ENCODE results near the gene SYNC. TPM values are rescaled to one million over a fixed set of nuclear protein-coding genes. Genes with fewer than 3 reads are reported as not detected.

SYNC gene
- total and polyA plus RNA-seq, 10 of the 15 experiments (the other 5 are each of a cell fraction or from before 2014, with no cell fraction given): 0.04 to 0.12 (median 0.05) TPM; not detected in 7

DNA sequence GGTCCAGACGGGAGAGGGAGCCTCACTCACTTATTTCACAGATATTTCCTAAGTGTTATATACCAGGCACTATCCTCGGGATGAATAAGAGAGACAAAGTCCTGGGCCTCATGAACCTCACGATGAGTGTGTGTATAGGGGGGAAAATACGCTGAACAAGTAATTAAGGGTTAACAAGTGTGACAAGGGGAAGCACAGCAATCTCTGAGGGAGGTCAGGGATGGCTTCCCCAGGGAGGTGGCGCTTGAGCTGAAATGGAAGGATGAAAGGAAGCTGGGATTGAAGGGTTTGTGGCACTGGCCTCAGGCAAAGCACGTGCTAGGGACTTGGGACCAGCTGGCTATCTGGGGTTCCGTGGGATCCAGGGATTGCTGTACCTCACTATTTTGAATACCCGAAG, 46.4 kb upstream of the SYNC start (continued):
- TF ChIP-seq ZBTB11 (CRISPR knock-in tag; IDR thresholded peaks at IDR 0.05): no peak
- TF ChIP-seq POU2F2 (IDR thresholded peaks at IDR 0.05; ENCODE audit: borderline replicate concordance, low read depth, low read length): no peak
- TF ChIP-seq FOXM1 (IDR thresholded peaks at IDR 0.05; ENCODE audit: low read depth, low read length): no peak
- no peak for TF ChIP-seq NR2F1 (conservative IDR thresholded peaks at IDR 0.05)
- no peak for TF ChIP-seq SP1 (IDR thresholded peaks at IDR 0.05; ENCODE audit: low read depth, low read length)
- no peak for TF ChIP-seq MTA3 (IDR thresholded peaks at IDR 0.05; ENCODE audit: borderline replicate concordance, low read length)

DNA sequence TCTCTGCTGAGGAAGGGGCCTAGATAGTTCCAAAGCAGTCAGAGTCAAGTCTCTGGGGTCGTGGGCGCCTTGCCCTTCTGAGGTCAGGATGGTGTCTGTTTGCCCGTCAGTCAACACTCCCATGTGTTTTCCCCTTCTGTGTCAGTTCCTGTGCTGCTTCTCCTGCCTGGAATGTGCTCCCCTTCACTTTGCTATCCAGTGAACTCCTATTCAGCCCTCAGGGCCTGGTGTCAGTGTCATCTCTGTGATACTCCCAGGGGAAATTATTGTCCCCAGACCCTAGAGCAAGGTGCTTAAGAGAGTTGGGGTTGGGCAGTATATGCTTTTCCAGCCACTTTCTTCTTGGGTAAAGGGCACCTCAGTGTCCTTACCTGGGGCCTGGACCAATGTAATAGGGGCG, 45.8 kb upstream of the SYNC start:
- CTCF ChIA-PET: interaction anchor here (0.8 to 1.5 kb wide), 2 partner anchors 13 to 124 kb away, joined by 3 to 7 read pairs; no protein-coding TSS in a partner anchor
- FAIRE-seq: no peak
- RAD21 ChIA-PET (ENCODE audit: unreplicated experiment): no interaction called here
- TF ChIP-seq, protein P1, sequence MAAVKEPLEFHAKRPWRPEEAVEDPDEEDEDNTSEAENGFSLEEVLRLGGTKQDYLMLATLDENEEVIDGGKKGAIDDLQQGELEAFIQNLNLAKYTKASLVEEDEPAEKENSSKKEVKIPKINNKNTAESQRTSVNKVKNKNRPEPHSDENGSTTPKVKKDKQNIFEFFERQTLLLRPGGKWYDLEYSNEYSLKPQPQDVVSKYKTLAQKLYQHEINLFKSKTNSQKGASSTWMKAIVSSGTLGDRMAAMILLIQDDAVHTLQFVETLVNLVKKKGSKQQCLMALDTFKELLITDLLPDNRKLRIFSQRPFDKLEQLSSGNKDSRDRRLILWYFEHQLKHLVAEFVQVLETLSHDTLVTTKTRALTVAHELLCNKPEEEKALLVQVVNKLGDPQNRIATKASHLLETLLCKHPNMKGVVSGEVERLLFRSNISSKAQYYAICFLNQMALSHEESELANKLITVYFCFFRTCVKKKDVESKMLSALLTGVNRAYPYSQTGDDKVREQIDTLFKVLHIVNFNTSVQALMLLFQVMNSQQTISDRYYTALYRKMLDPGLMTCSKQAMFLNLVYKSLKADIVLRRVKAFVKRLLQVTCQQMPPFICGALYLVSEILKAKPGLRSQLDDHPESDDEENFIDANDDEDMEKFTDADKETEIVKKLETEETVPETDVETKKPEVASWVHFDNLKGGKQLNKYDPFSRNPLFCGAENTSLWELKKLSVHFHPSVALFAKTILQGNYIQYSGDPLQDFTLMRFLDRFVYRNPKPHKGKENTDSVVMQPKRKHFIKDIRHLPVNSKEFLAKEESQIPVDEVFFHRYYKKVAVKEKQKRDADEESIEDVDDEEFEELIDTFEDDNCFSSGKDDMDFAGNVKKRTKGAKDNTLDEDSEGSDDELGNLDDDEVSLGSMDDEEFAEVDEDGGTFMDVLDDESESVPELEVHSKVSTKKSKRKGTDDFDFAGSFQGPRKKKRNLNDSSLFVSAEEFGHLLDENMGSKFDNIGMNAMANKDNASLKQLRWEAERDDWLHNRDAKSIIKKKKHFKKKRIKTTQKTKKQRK (IDR thresholded peaks at IDR 0.05; ENCODE audit: low read depth, low read length): no peak
- no peak for TF ChIP-seq ATF7 (IDR thresholded peaks at IDR 0.05; ENCODE audit: low read depth)
- no peak for TF ChIP-seq E2F4 (IDR thresholded peaks at IDR 0.05; ENCODE audit: low read depth, low read length)
- no peak for TF ChIP-seq TCF12 (IDR thresholded peaks at IDR 0.05; ENCODE audit: low read depth, low read length)
- no peak for TF ChIP-seq ZNF274 (IDR thresholded peaks at IDR 0.05; ENCODE audit: insufficient read depth, insufficient read length)
- TF ChIP-seq, protein P2, sequence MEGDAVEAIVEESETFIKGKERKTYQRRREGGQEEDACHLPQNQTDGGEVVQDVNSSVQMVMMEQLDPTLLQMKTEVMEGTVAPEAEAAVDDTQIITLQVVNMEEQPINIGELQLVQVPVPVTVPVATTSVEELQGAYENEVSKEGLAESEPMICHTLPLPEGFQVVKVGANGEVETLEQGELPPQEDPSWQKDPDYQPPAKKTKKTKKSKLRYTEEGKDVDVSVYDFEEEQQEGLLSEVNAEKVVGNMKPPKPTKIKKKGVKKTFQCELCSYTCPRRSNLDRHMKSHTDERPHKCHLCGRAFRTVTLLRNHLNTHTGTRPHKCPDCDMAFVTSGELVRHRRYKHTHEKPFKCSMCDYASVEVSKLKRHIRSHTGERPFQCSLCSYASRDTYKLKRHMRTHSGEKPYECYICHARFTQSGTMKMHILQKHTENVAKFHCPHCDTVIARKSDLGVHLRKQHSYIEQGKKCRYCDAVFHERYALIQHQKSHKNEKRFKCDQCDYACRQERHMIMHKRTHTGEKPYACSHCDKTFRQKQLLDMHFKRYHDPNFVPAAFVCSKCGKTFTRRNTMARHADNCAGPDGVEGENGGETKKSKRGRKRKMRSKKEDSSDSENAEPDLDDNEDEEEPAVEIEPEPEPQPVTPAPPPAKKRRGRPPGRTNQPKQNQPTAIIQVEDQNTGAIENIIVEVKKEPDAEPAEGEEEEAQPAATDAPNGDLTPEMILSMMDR (IDR thresholded peaks at IDR 0.05 in 2 of 3, conservative IDR thresholded peaks at IDR 0.05 in 1 of 3; ENCODE audit: control insufficient read depth in 2 of 3, extremely low read depth in 1 of 3, insufficient read depth in 1 of 3, low read depth in 3 of 3, low read length in 3 of 3): no peak
- TF ChIP-seq ASH2L (IDR thresholded peaks at IDR 0.05; ENCODE audit: borderline replicate concordance, low read depth): no peak
- TF ChIP-seq MXI1 (IDR thresholded peaks at IDR 0.05; ENCODE audit: low read depth, low read length): no peak

More for the DNA sequence above, 45.8 kb upstream of the SYNC start:
- no peak overlapping the region for H2AFZ ChIP-seq (ENCODE audit: control insufficient read depth, low read depth, low read length)
- no peak overlapping the region for H3K9ac ChIP-seq (ENCODE audit: control insufficient read depth, insufficient read depth, low read length)
- no peaks in the 10 kb centered on the region for H4K20me1 ChIP-seq (ENCODE audit: control insufficient read depth, insufficient read depth)
- no TSS peak for BruUV-seq (replicated peaks)
- in situ Hi-C loops (cut with MboI): no loop called here
- ChIA-PET SMC1A (ENCODE audit: uncharacterized antibody, unreplicated experiment) (interaction anchor here (1.5 kb wide), 1 partner anchor 26 kb away, joined by 4 read pairs; no protein-coding TSS in a partner anchor), POLR2A (no interaction called here)
- intact Hi-C loops (cut with micrococcal nuclease; ENCODE audit: unreplicated experiment): no loop called here
- H3K27me3 ChIP-seq (replicated peaks in 1 of 2; ENCODE audit: control insufficient read depth in 2 of 2, insufficient read depth in 2 of 2, low read length in 1 of 2): peaks cover 0 to 1% of the 10 kb centered on the region in 2 experiments; a peak in 1 of 4 replicates
- no peak overlapping the region for H3K27ac ChIP-seq (ENCODE audit: control insufficient read depth, insufficient read depth)
- H3K79me2 ChIP-seq (ENCODE audit: control insufficient read depth, insufficient read depth, low read length): no peaks in the 10 kb centered on the region
- H3K36me3 ChIP-seq (ENCODE audit: control insufficient read depth in 2 of 2, insufficient read depth in 2 of 2, low read length in 1 of 2): no peaks in the 10 kb centered on the region
- 22% methylated on average over 4 of the region's 4 CpGs for WGBS (ENCODE audit: insufficient coverage, insufficient replicate concordance, low lambda C conversion rate, missing lambda C conversion rate)
- DNase-seq (ENCODE audit: low read depth, low spot score) (no peak), ATAC-seq (no peak)
- H3K4me1 ChIP-seq (ENCODE audit: control insufficient read depth, insufficient read depth, low read length): peaks cover under 1% of the 10 kb centered on the region
- no peak overlapping the region for H3K4me3 ChIP-seq
- no peak overlapping the region for H3K4me2 ChIP-seq (ENCODE audit: control insufficient read depth, insufficient read depth)
- no peaks in the 10 kb centered on the region for H3K9me3 ChIP-seq (replicated peaks; ENCODE audit: control insufficient read depth, insufficient read depth, low read length)

Data from GM12878 (cell line).